B cell (primary cell): ENCODE measurements around the gene SS18L1.

Experiments used
- EZH2 ChIP-seq: IDR thresholded peaks from 2 replicates; pipeline ENCODE4 v1.6.1; 2012; ENCODE audit warnings: borderline replicate concordance, low read depth, mild to moderate bottlenecking, moderate library complexity, low read length; ENCODE audit not compliant: insufficient read depth, poor library complexity, severe bottlenecking
- TF ChIP-seq, protein P1 (sequence below): fragments of 200-600 bp; IDR thresholded peaks from one replicate; pipeline ENCODE4 v1.8.0; 2022; ENCODE audit warnings: antibody characterized with exemption, mild to moderate bottlenecking

DNA sequence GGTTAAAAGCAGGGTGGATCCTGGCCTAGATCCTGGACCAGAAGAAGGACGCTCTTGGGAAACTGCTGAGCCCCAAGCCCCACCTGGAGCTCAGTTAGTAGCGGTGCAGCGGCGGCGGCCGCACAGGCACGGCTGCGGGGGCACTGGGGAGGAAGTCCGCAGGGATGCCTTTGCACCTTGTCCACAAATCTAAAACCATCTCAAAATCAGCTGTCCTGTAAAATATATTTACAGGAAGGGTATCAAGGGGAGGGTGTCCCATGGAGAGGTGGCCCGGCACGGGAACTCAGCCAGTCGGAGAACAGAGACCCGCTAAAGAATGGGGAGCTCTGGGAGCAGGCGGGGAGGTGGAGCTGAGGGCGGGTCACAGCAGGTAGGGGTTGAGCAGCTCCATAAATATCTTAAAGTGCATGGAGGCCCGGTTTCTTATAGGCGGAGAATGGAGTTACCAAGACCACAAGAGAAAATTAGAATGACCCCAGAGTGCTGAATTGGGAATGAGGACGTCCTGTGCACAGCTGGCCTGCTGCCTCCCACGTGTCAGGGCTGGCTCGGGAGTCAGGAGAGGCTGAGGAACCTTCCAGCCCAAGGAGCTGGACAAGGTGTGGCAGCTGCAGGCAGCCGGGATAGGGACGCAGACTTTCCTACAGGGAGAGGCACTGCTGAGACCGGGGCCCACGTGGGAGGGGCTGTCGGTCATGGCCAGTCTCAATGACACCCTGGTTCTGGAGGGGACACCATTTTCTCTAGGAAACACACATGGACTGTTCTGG, 47.3 kb downstream of the SS18L1 start:
- TF ChIP-seq, protein P1, sequence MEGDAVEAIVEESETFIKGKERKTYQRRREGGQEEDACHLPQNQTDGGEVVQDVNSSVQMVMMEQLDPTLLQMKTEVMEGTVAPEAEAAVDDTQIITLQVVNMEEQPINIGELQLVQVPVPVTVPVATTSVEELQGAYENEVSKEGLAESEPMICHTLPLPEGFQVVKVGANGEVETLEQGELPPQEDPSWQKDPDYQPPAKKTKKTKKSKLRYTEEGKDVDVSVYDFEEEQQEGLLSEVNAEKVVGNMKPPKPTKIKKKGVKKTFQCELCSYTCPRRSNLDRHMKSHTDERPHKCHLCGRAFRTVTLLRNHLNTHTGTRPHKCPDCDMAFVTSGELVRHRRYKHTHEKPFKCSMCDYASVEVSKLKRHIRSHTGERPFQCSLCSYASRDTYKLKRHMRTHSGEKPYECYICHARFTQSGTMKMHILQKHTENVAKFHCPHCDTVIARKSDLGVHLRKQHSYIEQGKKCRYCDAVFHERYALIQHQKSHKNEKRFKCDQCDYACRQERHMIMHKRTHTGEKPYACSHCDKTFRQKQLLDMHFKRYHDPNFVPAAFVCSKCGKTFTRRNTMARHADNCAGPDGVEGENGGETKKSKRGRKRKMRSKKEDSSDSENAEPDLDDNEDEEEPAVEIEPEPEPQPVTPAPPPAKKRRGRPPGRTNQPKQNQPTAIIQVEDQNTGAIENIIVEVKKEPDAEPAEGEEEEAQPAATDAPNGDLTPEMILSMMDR = no peak
- TF ChIP-seq EZH2 = no peak
